Activated CD4-positive, alpha-beta T cell treated with anti-CD3 and anti-CD28 coated beads, Interleukin-10, Interleukin-2, amounts not matched to agents 100 ng/mL and 50 ng/mL, durations not matched to agents 16 hours and 8 hours (primary cell): ENCODE data around the gene USP54.

Source experiments
- DNase-seq: peaks from one replicate; pipeline ENCODE4 v3.0.0-alpha.2; 2020

USP54 gene

GRCh38 chr10:73459683-73460314 lies 131.3 kb downstream of the USP54 start:
- no peak for DNase-seq

GRCh38 chr10:73456187-73456890 lies 134.8 kb downstream of the USP54 start:
- no peak for DNase-seq

- DNase-seq, result no peak
Observed at GRCh38 chr10:73449113-73449512, 142.0 kb downstream of the USP54 start.

GRCh38 chr10:73448384-73448783 lies 142.8 kb downstream of the USP54 start:
- no peak for DNase-seq
